HG02938 (cell line): ENCODE data around the gene RAPH1.

Source experiments
- ATAC-seq: cut with Tn5 transposase; IDR thresholded peaks from one replicate; pipeline ENCODE4 v1.9.1; 2021; ENCODE audit warnings: mild to moderate bottlenecking, moderate library complexity; ENCODE audit not compliant: unreplicated experiment

Gene RAPH1

GRCh38 chr2:203535078-203535783 is at the start of gene RAPH1:
Gene RAPH1 (minus strand): TSS chr2:203535301. CDS start chr2:203495353, 39,948 bp downstream.
- ATAC-seq: peak; percentile 50

- ATAC-seq: no peak
Observed at GRCh38 chr2:203584784-203585183, 49.7 kb upstream of the RAPH1 start.

GRCh38 chr2:203583701-203584100 is 48.6 kb upstream of the RAPH1 start:
- ATAC-seq: peak; percentile 50

DNA sequence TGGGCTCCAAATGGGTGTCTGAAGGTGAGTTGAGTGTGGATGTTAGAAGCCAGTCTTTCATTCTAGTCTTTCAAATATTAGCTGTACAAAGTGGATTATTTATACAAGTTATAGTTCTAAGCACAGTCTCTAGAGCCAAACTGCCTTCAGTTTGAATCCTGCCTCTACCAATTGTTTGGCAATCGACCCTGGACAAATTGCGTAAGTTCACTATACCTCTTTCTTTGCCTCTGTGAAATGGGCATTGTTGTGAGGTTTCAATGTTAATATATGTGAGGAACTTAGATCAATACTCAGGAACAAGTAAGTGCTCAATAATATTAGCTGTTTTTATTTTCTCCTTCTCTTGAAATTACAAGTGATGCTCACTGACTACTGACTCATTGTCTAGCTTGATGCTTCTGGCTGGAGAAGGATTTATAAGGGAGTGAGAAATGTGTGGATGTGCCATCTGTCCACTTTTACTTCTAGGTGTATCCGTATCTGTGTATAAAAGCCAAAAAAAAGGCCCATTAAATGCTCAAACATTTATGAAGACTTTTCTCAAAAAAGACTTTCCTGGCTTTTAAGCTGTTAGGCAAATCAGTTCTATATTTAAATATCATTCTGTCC is 48.1 kb upstream of the RAPH1 start:
- no peak for ATAC-seq

DNA sequence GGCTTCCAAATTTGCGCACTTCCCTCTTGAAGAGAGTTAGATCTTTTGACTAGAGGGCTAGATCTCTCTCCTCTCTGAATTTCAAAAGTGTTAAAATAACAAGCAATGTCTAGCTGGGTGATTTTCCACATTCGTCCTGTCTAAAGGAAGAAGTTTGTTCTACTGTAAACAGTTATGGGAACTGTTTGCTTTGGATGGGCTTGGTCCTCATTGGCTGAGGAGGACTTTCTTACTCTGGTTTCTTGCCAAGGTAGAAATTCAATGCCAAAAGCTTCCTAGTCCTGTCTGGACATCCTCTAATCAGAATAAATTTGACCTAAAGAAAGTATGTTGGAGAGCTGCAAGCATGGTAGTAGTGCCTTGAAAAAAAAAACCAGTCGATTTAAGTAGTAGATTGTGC is 47.4 kb upstream of the RAPH1 start:
- no peak for ATAC-seq

DNA sequence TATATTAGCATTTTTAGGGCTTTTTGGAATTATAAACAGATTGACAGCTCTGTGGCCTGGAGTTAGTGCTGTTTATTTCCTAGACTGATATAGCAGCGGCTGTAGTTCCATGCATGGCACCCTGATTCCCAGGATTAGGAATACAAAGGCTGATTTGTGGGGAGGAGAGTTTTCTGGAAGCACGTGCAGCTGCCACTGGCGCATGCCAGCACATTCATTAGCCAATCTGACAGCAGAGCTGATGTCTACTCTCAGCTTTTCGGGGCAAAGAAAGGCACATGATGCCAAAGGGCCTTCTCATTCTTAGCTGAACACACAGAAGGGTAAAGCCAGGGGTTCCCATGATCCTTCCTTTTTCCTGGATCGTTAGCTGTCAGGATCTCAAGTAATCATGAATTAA is 45.7 kb upstream of the RAPH1 start:
- ATAC-seq: no peak

- no peak for ATAC-seq
Observed at GRCh38 chr2:203579730-203580129, 44.6 kb upstream of the RAPH1 start.

DNA sequence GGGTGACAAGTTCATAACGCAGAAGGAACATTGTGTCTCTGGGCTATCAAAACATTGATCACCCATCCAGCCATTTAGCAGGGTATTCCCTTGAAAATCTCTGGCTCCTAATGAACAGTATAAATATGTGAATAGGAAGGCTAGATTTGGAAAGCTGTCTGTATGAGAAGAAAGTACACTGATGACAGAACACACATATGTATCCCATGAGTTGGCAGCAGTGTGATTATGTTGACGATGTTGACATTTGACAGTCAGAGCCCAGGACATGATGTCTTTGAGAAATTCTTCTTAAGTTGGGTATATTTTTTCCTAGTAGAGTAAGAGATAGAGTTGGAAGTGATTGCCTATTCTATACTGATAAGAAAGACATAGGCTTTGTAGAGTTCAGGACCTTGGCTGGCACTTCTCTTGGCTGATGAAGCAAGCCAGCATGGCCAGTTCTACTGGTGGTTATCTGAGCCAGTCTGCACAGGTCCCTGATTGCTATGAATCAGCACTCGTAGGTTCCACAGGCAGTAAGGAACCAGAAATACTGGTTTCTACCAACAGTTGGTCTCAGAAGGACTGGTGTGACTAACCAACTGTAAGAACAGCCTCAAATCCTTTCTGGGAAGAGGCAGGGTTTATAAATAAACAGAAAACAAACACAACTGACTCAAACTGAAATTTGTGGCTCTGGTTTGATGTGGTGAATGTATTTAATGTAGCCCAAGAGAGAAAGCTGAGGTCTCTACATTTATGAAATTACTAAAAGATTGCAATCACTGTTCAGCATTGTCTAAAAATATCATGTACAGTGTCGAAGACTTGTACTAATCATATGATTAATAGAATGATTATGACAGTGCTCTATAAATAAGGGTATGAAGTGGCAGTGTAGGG is 43.9 kb upstream of the RAPH1 start:
- ATAC-seq: peak; percentile 93

DNA sequence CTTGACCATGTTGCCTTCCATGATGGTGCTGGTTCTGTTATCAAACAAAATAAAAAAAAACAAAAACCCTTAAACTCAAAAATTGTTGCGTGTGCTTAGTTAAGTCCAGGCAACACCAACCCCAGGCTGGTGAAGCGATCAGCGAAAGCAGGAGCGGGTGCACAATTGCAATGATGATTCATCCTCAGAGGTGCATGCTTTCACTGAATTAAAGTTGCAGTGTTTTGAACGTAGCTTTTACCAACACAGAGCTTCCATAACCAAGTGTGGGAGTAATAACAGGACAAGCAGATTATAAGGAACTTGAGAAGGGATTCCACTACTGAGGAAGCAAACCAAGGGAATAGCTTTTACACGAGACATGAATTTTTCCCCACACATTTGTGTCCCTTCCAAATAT is 39.7 kb upstream of the RAPH1 start:
- ATAC-seq: no peak

DNA sequence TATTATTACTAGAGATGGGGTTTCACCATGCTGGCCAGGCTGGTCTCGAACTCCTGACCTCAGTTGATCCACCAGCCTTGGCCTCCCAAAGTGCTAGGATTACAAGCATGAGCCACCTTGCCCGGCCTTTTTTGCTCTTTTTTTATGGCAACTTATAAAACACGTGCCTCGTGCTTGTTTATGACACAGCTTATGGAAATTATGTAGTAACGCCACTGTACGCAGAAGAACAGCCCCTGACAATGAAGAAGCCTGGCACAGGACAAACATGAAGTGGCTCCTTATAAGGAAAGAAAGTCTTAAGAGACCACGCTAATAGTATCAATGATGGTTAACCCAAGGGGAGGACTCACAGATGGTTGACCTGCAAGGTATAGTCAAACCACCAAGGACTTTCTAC is 37.2 kb upstream of the RAPH1 start:
- ATAC-seq: no peak

DNA sequence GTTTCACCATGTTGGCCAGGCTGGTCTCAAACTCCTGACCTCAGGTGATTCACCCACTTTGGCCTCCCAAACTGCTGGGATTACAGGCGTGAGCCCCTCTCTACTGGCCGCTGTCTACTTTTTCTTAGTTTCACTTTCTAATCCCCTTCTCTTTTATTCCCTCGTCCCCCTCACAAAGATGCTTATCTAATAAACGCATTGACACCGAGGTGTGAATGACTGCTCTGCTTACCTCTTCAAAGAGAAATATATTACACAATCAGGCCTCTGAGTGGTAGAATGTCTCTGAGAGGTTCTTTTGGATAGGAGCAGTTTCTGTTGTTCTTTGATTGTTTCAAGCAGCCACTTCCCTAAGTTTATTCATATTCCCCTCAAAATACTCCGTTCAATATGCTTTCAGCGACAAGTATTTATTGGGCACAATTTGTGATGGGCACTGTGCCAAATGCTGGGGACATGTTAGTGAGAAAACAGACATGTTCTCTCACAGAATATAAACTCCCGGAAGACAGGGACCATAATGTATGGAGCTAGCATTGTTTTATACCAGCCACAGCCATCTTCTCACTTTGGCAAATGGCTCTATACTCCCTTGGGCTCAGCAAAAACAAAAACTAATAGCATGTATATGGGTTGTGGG is 34.7 kb upstream of the RAPH1 start:
- no peak for ATAC-seq

- no peak for ATAC-seq
Observed at GRCh38 chr2:203567691-203568090, 32.6 kb upstream of the RAPH1 start.

- ATAC-seq: no peak
Observed at GRCh38 chr2:203566161-203566560, 31.1 kb upstream of the RAPH1 start.

DNA sequence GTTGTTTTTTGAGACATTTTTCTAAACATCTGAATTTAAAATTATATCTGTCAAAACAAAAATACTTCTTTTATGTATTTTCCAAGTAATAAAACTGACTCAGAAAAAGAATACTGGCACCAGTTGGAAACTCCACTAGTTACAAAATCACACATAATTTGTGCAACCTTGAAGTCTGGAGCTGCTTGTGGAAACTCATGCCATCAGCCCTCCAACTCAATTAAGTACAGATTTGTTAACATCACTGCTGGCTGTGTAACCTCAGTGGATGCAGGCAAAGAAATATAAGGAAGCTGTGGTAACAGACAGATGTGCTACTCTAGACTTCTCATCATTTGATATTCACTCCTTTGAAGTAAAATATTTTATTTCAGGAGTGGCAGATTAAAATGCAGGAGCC is 30.0 kb upstream of the RAPH1 start:
- no peak for ATAC-seq

DNA sequence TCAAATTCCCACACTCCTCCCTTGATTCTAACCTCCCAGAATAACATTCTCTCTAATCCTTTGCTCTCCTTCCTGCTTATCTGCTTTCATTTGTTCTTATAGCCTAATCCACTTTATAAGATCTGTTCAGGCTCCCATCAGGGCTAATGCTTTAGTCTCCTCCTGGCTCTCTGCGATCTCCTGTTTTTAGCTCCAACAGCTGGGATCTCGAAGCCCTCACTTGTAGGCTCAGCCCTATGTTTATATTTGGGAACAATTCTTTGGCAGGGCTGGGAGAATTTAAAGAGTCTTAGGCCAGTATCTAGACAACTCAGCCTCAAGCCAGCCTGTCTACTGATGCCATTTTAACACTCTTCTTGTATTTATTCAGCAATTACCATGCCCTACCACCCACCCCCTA is 27.2 kb upstream of the RAPH1 start:
- no peak for ATAC-seq

DNA sequence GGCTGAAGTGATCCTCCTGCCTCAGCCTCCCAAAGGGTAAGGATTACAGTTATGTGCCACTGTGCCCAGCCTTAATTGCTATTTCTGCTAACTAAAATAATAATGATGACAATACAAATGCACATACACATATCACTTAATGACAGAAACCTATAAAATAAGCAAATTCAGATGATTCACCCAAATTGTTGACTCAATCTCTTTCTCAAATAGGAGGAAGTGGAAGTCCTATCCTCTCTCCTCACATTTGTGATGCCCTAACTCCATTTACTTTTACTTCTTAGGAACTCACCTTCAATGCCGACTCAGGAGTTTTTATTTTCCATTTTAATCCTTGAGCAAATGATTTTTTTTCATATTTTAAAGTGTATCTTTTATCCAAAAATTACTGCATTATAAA is 24.5 kb upstream of the RAPH1 start:
- no peak for ATAC-seq

DNA sequence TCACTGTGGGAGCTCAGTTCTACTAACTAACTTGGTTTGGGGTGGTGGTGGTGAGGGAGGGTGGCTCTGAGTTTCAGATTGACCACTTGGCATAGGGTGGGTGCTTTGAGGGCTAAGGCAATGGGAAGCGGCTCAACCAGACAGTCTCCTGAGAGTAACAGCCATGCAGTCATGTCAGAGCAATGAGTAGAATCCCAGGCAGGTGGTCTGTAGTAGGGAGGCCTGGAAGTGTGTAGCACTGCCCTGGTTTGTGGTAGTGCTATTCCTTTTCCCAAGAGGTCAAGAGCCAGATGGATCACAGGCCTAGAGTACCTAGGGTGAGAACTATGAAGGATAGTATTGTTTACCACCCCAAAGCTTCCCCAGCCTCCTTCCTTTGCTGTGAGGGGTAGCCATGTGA is 18.7 kb upstream of the RAPH1 start:
- ATAC-seq: no peak

DNA sequence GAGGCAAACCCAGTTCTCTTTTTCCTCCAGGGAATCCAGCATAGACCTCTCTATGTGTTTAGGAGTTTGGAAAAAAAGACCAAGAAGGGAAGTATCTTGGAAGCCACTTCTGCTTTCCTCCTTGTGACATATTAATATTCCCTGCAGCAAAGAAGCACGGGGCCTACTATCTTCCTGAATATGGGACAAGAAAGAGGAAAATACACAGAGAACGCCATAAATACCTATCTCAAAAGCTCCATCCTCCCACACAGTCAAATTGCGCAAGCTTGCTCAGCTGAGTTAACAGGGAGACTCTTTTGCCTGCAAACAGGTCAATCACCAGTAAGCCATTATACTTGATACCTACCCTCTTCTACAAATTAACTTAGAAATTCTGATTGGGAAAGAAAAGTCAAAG is 16.7 kb upstream of the RAPH1 start:
- no peak for ATAC-seq

GRCh38 chr2:203550266-203550665 is 15.2 kb upstream of the RAPH1 start:
- ATAC-seq: no peak

GRCh38 chr2:203549406-203549805 is 14.3 kb upstream of the RAPH1 start:
- ATAC-seq: no peak

DNA sequence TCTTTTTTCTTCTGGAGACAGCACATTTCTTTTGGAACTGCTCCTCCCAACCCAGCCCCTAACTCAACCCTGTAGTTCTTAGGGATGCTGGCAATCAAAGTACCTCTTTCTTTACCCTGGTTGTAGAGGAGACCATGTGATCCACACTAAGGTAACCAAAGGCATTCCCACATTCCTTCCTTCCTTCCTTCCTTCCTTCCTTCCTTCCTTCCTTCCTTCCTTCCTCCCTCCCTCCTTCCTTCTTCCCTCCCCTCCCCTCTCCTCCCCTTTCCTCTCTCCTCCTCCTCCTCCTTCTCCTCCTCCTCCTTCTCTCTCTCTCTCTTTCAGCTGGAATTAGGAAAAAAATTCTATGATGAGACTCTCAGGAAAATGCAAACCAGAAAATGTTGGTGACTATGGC is 13.8 kb upstream of the RAPH1 start:
- ATAC-seq: no peak
